ENCODE data around the gene LRRC42.
"Not testable (repeated sequence)": the region's sequence is repeated elsewhere in the genome, so short reads cannot be mapped to it uniquely, and the experiment has no call there.

The LRRC42 gene

GRCh38 chr1:53968125-53968513 is 22.0 kb downstream of the LRRC42 start:
- DNase-seq, result no peak

DNA sequence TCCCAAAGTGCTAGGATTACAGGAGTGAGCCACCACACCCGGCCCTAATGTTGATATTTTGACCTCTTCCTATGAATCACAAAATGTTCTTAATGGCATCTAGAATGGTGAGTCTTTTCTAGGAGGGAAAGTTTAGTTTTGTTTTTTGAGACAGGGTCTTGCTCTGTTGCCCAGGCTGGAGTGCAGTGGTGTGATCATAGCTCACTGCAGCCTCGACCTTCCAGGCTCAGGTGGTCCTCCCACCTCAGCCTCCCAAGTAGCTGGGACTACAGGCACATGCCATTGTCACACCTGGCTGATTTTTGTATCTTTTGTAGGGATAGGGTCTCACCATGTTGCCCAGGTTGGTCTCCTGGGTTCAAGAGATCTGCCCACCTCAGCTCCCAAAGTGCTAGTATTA is 23.2 kb downstream of the LRRC42 start:
- DNase-seq, result not testable (repeated sequence)

DNA sequence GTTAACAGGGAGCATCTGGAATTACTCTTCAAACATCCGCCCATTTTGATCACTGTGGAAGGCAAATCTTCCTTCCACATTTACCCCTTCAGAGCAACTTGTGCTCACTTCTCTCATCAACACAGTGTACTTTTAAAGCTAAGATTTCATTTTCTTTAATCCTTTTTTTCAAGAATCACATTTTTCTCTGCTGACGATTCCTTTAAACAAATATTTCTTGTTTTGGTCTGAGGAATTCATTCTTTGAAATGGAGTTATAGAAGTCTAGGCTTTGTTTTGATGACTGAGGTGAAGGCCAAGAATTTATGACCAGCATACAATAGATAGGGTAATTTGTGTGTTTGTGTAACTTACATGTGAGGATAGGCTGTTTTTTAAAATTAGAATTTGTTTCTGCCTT is 25.6 kb downstream of the LRRC42 start:
- no peak for DNase-seq

DNA sequence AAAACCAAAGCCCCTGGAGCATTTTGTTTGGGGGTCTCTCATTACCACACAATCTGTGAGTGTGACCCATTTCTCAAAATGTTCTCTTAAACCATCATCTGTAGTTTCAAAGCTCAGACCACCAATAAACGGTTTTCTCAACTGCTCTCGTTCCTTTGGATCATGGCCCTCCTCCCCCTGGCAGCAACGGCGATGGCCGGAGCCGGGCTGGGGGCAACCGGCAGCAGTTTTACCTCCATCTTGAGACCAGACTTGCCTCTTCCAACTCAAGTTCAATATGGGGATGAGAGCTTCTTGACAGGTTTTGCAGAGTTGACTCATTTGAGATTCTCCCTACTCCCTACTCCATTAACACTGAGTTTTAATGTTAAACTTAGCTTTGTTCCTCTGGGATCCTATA is 29.7 kb downstream of the LRRC42 start:
- DNase-seq, result no peak

GRCh38 chr1:53979712-53980450 is 33.7 kb downstream of the LRRC42 start:
- peak; percentile 21 for DNase-seq

- no peak for DNase-seq
These were observed 35.1 kb downstream of the LRRC42 start for GRCh38 chr1:53981220-53981619.

DNA sequence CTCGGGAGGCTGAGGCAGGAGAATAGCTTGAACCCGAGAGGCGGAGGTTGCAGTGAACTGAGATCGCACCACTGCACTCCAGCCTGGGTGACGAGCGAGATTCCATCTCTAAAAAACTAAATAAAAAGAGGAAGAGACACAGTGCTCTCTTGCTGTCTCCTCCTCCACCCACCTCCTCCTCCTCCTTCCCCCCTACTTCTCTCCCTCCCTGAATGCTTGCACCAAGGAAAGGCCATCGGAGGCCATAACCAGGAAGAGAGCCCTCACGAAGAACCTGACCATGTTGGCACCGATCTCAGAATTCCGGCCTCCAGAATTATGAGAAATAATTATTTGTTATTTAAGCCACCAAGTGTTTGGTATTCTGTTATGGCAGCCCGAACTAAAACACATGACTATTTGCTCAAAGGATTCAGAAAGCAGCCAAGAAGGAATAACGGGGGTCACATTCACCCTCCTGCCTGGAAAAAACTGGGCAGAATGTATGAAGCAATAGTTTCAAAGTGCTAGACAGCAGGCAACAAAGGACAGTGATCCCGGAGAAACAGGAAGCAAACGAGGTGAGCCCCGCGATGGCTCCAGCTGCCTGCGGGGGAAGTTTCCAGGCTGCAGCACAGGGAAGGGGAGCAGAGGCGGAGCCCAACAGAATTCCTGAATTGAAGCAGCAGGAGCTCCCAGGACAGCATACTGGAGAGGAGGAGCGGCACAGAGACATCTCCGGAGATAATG is 36.0 kb downstream of the LRRC42 start:
- DNase-seq, result no peak

DNA sequence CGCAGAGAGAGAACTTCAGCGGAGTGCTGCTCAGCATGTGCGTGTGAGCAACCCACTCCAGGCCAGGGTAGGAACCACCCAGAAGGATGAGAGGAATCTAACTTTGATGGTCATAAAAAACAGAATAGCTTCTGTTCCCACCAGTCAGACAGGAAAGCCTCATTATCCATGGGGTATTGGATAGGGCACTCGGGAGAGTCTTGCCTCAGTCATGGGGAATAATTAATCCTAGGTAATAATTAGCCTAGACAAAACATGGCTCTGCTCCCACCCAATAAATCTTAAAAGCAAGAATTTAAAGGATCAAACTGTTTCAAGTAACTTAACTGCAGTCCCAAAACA is 36.6 kb downstream of the LRRC42 start:
- no peak for DNase-seq

DNA sequence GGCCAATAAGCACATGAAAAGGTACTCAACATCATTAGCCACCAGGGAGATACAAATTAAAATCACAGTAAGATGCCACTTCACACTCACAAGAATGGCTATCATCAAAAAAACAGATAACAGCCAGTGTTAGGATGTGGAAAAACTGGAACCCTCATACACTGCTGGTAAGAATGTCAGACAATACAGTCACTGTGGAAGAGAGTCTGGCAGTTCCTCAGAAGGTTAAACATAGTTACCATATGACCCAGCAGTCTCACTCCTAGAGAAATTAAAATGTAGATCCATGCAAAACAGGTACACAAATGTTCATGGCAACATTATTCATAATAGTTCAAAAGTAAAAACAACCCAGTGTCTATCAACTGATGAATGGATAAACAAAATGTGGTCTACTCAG is 38.6 kb downstream of the LRRC42 start:
- DNase-seq, result no peak

DNA sequence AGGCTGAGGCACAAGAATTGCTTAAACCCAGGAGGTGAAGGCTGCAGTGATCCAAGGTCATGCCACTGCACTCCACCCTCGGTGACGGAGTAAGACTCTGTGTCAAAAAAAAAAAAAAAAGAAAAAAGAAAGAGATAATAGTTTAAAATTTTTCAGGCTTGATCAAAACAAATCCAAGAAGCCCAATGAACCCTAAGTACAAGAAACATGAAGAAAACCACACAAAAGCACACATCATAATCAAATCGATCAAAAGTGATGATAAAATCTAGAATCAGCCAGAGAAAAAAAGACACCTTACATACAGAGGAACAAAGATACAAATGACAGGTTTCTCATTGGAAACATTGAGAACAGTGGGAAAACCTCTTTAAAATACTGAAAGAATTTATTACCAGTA is 40.3 kb downstream of the LRRC42 start:
- DNase-seq, result no peak

GRCh38 chr1:53987880-53988279 is 41.7 kb downstream of the LRRC42 start:
- DNase-seq, result no peak

DNA sequence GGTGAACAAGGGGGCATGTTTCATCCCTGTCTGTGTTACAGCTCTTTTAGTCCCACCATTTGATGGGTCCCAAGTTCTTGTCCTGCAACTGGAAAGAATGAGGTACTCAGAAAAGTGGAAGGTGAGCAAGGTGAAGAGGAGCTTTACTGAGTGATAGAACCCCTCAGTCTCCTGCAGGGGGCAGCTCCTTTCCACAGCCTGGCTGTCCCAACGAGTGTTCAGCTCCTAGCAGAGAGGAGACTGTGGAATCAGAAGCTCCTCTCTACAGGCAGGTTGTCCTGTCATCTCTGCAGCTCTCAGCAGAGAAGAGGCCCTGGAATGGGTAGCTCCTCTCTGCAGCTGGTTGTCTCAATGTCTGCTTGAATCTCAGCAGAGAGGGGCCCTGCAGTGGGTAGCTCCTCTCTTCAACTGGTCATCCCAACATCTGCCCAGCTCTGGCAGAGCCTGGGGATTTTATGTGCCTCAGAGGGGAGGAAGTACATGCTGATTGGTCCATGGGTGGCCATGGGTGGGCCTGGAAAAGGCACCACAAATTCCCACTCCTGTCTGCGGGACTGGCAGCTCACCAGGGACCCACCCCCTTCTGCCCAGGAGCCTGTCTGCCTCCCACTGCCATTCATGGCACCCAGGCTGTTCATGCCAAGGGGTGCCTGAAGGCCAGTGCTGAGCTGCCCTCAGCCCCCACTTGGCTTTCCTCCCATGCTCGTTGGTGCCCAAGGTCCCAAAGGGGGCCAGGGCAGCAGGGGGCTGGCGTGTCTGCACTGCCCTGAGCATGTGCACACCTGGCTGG is 46.1 kb downstream of the LRRC42 start:
- no peak for DNase-seq

- DNase-seq, result not testable (repeated sequence)
These were observed 48.4 kb downstream of the LRRC42 start for GRCh38 chr1:53994516-53994915.

DNA sequence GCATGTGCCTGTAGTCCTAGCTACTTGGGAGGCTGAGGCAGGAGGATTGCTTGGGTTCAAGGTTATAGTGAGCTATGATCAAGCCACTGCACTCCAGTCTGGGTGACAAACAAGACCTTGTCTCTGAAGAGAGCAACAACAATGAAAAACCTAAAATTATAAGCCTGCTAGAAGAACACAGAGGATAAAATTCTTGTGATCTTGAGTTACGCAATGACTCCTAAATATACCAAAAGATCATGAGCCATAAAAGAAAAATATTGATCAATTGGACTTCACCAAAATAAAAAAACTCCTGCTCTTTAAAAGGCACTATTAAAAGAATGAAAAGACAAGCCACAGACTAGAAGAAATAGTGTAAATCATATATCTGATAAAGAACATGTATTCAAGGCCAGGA is 49.5 kb downstream of the LRRC42 start:
- no peak for DNase-seq

GRCh38 chr1:53998223-53998622 is 52.1 kb downstream of the LRRC42 start:
- DNase-seq, result no peak

DNA sequence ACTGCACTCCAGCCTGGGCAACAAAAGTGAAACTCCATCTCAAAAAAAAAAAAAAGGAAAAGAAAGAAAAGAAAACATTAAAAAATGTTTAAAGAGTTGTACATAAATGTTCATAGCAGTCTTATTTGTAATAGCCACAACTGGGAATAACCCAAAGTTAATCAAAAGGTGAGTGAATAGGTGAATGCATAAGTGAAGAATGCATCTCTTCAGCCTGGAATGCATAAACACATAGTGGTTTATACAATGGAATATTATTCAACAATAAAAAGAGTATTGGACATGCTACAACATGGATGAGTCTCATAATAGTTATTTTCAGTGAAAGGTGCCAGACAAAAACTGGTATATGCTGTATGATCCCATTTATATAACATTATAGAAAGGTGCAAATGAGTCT is 53.8 kb downstream of the LRRC42 start:
- DNase-seq, result no peak

GRCh38 chr1:54001591-54001990 is 55.4 kb downstream of the LRRC42 start:
- DNase-seq, result no peak

DNA sequence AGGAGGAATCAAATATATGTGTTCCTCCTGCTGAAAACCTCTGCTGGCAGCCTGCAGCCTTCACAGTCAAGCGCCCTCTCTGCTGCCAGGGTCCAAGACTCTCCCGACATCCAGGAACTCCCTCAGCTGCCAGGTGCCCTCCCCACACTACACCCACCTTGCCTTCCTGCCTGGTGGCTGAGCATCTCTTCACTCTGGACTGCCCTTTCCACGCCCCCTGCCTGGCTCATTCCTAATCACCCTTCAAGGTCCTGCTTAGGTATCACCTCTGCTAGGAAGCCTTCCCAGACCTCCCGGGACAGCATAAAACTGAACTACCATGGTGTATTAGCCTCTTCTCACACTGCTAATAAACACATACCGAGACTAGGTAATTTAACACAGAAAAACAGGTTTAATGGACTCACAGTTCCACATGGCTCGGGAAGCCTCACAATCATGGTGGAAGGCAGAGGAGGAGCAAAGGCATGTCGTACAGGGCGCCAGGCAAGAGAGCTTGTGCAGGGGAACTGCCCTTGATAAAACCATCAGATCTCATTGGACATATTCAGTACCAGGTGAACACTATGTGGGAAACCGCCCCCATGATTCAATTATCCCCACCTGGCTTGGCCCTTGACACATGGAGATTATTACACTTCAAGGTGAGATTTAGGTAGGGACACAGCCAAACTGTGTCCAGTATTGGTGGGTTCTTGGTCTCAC is 56.5 kb downstream of the LRRC42 start:
- no peak for DNase-seq

DNA sequence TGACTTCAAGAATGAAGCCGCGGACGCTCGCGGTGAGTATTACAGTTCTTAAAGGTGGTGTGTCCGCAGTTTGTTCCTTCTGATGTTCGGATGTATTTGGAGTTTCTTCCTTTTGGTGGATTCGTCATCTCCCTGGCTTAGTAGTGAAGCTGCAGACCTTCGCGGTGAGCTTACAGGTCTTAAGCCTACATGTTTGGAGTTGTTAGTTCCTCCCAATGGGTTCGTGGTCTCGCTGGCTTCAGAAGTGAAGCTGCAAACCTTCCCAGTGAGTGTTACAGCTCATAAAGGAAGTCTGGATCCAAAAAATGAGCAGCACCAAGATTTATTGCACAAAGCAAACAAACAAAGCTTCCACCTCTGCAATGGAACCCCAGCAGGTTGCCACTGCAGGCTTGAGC is 57.1 kb downstream of the LRRC42 start:
- DNase-seq, result no peak

DNA sequence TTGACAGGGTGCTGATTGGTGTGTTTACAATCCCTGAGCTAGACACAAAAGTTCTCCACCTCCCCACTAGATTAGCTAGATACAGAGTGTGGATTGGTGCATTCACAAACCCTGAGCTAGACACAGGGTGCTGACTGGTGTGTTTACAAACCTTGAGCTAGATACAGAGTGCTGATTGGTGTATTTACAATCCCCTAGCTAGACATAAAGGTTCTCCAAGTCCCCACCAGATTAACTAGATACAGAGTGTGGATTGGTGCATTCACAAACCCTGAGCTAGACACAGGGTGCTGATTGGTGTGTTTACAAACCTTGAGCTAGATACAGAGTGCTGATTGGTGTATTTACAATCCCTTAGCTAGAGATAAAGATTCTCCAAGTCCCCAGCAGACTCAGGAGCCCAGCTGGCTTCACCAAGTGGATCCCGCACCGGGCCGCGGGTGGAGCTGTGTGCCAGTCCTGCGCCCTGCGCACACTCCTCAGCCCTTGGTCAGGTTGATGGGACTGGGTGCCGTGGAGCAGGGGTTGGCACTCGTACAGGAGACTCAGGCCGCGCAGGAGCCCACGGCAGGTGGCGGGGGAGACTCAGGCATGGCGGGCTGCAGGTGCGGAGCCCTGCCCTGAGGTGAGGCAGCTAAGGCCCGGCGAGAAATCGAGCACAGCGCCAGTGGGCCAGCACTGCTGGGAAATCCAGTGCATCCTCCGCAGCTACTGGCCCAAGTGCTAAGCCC is 57.8 kb downstream of the LRRC42 start:
- DNase-seq, result not testable (repeated sequence)

- DNase-seq, result no peak
These were observed 58.4 kb downstream of the LRRC42 start for GRCh38 chr1:54004481-54005049.

DNA sequence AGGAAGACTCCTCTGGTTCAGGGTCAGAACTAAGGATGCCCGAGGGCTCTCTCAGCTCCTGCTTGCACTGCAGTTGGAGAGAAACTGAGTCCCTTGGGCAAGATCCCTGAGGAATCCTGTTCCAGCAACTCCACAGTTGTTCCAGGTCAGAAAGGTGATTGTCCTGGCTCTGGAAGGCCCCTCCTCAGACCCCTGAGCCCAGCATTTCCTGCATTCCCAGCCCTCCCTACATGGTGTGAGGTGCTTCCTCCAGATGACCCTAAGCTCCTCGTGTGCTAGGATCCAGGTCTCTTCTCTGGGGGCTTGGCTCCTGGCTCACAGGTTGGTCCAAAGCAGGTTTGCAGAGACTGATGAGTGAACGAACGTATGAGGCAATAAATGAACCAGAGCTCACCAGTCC is 60.4 kb downstream of the LRRC42 start:
- no peak for DNase-seq

All from RPMI8226 (cell line).